K562 (cell line): ENCODE measurements around the gene POGLUT2. TPM values are rescaled to one million over a fixed set of nuclear protein-coding genes. Genes with fewer than 3 reads are reported as not detected.

Experiments used
- ATF7 ChIP-seq: fragments of 450-650 bp; IDR thresholded peaks from 2 replicates; pipeline ENCODE4 v1.7.1; 2014; ENCODE audit warnings: mild to moderate bottlenecking, moderate library complexity
- BCOR ChIP-seq: fragments of 450-650 bp; IDR thresholded peaks from 2 replicates; pipeline ENCODE4 v1.6.1; 2016
- GATAD2B ChIP-seq: fragments of 450-650 bp; IDR thresholded peaks from 2 replicates; pipeline ENCODE4 v1.6.1; 2017; ENCODE audit warnings: mild to moderate bottlenecking, borderline replicate concordance
- IRF2 ChIP-seq: sonication (generic); formaldehyde crosslinking; IDR thresholded peaks from 2 replicates; pipeline ENCODE4 v1.8.1; 2022; ENCODE audit warnings: mild to moderate bottlenecking, missing genetic modification reagents
- JUND ChIP-seq, 2 experiments: IDR thresholded peaks; 2 replicates in 1 of 2; 3 replicates in 1 of 2; pipeline ENCODE4 v1.6.1; 2011; ENCODE audit warnings: borderline replicate concordance in 2 of 2, low read depth in 2 of 2, low read length in 2 of 2, improper control_type of control experiment in 1 of 2, missing biosample characterization in 1 of 2, missing genetic modification characterization in 1 of 2, missing genetic modification reagents in 1 of 2
- NCOA6 ChIP-seq: fragments of 450-650 bp; IDR thresholded peaks from 2 replicates; pipeline ENCODE4 v1.6.1; 2017; ENCODE audit warnings: mild to moderate bottlenecking
- SETDB1 ChIP-seq: IDR thresholded peaks from one replicate; pipeline ENCODE4 v1.6.1; 2012; ENCODE audit warnings: low read length, control low read depth, inconsistent platforms
- U2AF1 ChIP-seq: fragments of 200-400 bp; formaldehyde crosslinking; optimal IDR thresholded peaks from 2 replicates; pipeline ENCODE3; 2017; ENCODE audit warnings: mild to moderate bottlenecking, low read depth, low read length, moderate library complexity
- U2AF2 ChIP-seq: fragments of 200-400 bp; formaldehyde crosslinking; optimal IDR thresholded peaks from 2 replicates; pipeline ENCODE3; 2017; ENCODE audit warnings: low read depth, mild to moderate bottlenecking, low read length
- ZKSCAN1 ChIP-seq: fragments of 150-350 bp; IDR thresholded peaks from 2 replicates; pipeline ENCODE4 v1.6.1; 2016; ENCODE audit warnings: low read depth, low read length
- ZNF551 ChIP-seq: fragments of 250-450 bp; sonication (Bioruptor Pico); IDR thresholded peaks from 2 replicates; pipeline ENCODE4 v1.5.0; 2021; ENCODE audit warnings: mild to moderate bottlenecking, moderate library complexity
- ZSCAN29 ChIP-seq: fragments of 450-650 bp; IDR thresholded peaks from 2 replicates; pipeline ENCODE4 v1.6.1; 2017
- polyA plus RNA-seq, 8 experiments: library from polyadenylated mRNA; depleted of rRNA in 4 of 8; stranded (reverse) in 5 of 8; unstranded in 3 of 8; fragments of >200 nt; fragmentation: Nextera tagmentation in 2 of 8; fragmentation: Illumina TruSeq in 1 of 8; extraction: Ambion mirVana in 2 of 8; extraction: Trizol in 1 of 8; gene quantifications; 2 replicates each; pipeline versions ENCODE4 v1.2.1 to v1.2.3, GENCODE V29; 2011 to 2014; ENCODE audit warnings: inconsistent platforms in 1 of 8, missing spikeins in 1 of 8
- total RNA-seq, 7 experiments: library from RNA; depleted of rRNA in 6 of 7; stranded (reverse); fragments of >200 nt in 6 of 7; fragmentation: Illumina TruSeq in 2 of 7; extraction: Trizol in 2 of 7; gene quantifications; 2 replicates each; pipeline versions ENCODE4 v1.2.1 to v1.2.3, GENCODE V29; 2011 to 2021; ENCODE audit warnings: low replicate concordance in 1 of 7
- TF ChIP-seq, protein P1 (sequence below): fragments of 450-650 bp; IDR thresholded peaks from 2 replicates; pipeline ENCODE4 v1.6.1; 2016; ENCODE audit warnings: antibody characterized with exemption
- TF ChIP-seq, protein P2 (sequence below): fragments of 200-800 bp; sonication (Bioruptor generic); IDR thresholded peaks from 2 replicates; pipeline ENCODE4 v1.6.1; 2017; ENCODE audit warnings: missing genetic modification characterization, missing compliant biosample characterization
- TF ChIP-seq, protein P3 (sequence below), 2 experiments: fragments of 450-650 bp; formaldehyde crosslinking in 1 of 2; IDR thresholded peaks; 2 replicates each; pipeline versions ENCODE4 v1.4.0 to v1.6.1; 2014 to 2020; ENCODE audit warnings: mild to moderate bottlenecking in 2 of 2, borderline replicate concordance in 1 of 2, low read depth in 1 of 2

The POGLUT2 gene
- total and polyA plus RNA-seq, 9 of the 15 experiments (the other 6 are each of a cell fraction or from before 2014, with no cell fraction given): 3.8 to 11.8 (median 10.8) TPM

DNA sequence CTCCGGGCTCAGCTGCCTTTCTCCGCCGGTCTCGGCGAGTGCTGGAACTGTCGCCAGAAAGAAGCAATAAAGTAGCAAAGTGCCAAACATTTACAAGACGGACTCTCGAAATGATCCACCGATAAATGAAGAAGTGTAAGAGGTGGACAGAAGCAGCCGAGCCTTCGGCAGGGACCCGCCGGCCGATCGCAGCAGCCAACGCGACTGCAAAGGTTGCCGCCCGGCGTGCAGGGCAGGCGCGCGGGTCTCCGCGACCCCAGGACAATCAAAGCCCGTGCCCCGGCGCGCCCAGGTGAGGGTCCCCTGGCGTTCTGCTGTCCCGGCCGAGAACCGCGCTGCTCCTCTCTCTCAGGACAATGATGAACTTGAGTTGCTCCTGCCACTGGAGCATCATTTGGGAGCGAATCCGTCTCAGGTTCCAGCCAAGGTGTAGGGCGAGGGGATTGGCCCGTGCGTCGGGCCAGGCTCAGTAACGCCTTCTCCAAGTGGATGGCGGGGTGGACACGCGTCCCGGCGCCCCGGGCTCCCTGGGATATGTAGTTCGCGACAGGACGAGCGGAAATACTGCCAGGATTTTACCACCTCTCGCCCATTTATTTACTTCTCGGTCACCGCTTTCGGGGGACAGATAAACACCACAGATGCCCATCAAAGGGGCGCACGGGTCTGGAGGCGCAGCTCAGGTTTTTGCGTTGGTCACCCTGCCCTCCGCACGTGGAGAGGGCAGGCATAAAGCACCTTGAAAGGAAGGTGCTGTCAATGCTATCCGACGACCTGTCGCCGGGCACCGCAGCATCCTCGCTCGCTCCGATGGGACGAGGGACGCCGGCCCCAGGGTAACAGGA is at the start of gene POGLUT2, which contains the start of gene BIVM (continued):
- TF ChIP-seq JUND (IDR thresholded peaks at IDR 0.05; ENCODE audit: borderline replicate concordance, low read depth, low read length) (peak; percentile 11; the same call in 1 of the 2 replicates), JUND (tag; IDR thresholded peaks at IDR 0.05; ENCODE audit: borderline replicate concordance, low read depth, low read length) (no peak), BCOR (no peak), IRF2 (no peak), ZKSCAN1 (no peak), ZNF551 (CRISPR knock-in tag) (no peak), ZSCAN29 (no peak), ATF7 (no peak), NCOA6 (no peak), SETDB1 (no peak), U2AF2 (no peak), U2AF1 (no peak), GATAD2B (no peak)
- TF ChIP-seq, protein P1, sequence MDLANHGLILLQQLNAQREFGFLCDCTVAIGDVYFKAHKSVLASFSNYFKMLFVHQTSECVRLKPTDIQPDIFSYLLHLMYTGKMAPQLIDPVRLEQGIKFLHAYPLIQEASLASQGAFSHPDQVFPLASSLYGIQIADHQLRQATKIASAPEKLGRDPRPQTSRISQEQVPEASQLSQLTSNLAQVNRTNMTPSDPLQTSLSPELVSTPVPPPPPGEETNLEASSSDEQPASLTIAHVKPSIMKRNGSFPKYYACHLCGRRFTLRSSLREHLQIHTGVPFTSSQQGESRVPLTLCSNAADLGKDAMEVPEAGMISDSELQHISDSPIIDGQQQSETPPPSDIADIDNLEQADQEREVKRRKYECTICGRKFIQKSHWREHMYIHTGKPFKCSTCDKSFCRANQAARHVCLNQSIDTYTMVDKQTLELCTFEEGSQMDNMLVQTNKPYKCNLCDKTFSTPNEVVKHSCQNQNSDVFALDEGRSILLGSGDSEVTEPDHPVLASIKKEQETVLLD: no peak
- TF ChIP-seq, protein P2, sequence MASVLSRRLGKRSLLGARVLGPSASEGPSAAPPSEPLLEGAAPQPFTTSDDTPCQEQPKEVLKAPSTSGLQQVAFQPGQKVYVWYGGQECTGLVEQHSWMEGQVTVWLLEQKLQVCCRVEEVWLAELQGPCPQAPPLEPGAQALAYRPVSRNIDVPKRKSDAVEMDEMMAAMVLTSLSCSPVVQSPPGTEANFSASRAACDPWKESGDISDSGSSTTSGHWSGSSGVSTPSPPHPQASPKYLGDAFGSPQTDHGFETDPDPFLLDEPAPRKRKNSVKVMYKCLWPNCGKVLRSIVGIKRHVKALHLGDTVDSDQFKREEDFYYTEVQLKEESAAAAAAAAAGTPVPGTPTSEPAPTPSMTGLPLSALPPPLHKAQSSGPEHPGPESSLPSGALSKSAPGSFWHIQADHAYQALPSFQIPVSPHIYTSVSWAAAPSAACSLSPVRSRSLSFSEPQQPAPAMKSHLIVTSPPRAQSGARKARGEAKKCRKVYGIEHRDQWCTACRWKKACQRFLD (CRISPR knock-in tag): 0 out of 2 replicates have a peak, but pooled peaks have one; percentile 49
- TF ChIP-seq, protein P3, sequence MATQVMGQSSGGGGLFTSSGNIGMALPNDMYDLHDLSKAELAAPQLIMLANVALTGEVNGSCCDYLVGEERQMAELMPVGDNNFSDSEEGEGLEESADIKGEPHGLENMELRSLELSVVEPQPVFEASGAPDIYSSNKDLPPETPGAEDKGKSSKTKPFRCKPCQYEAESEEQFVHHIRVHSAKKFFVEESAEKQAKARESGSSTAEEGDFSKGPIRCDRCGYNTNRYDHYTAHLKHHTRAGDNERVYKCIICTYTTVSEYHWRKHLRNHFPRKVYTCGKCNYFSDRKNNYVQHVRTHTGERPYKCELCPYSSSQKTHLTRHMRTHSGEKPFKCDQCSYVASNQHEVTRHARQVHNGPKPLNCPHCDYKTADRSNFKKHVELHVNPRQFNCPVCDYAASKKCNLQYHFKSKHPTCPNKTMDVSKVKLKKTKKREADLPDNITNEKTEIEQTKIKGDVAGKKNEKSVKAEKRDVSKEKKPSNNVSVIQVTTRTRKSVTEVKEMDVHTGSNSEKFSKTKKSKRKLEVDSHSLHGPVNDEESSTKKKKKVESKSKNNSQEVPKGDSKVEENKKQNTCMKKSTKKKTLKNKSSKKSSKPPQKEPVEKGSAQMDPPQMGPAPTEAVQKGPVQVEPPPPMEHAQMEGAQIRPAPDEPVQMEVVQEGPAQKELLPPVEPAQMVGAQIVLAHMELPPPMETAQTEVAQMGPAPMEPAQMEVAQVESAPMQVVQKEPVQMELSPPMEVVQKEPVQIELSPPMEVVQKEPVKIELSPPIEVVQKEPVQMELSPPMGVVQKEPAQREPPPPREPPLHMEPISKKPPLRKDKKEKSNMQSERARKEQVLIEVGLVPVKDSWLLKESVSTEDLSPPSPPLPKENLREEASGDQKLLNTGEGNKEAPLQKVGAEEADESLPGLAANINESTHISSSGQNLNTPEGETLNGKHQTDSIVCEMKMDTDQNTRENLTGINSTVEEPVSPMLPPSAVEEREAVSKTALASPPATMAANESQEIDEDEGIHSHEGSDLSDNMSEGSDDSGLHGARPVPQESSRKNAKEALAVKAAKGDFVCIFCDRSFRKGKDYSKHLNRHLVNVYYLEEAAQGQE (IDR thresholded peaks at IDR 0.05; ENCODE audit: borderline replicate concordance): no peak
- TF ChIP-seq, protein P3 (CRISPR knock-in tag; IDR thresholded peaks at IDR 0.05; ENCODE audit: low read depth): no peak
